A673 (cell line): ENCODE data around the gene CYP19A1.

ENCODE experiments used
- EZH2 ChIP-seq: fragments of 200-600 bp; sonication (generic); IDR thresholded peaks from 2 replicates; pipeline ENCODE4 v1.6.1; 2017; ENCODE audit warnings: borderline replicate concordance, low read depth, mild to moderate bottlenecking, mixed read lengths, antibody characterized with exemption, low read length; ENCODE audit not compliant: poor library complexity, severe bottlenecking
- TF ChIP-seq, protein P1 (sequence below): fragments of 300-800, 200-600 bp; sonication (generic); conservative IDR thresholded peaks from 2 replicates; pipeline ENCODE4 v1.5.1; 2017; ENCODE audit warnings: low read depth, mild to moderate bottlenecking, antibody characterized with exemption, low read length, moderate library complexity, mixed read lengths

DNA sequence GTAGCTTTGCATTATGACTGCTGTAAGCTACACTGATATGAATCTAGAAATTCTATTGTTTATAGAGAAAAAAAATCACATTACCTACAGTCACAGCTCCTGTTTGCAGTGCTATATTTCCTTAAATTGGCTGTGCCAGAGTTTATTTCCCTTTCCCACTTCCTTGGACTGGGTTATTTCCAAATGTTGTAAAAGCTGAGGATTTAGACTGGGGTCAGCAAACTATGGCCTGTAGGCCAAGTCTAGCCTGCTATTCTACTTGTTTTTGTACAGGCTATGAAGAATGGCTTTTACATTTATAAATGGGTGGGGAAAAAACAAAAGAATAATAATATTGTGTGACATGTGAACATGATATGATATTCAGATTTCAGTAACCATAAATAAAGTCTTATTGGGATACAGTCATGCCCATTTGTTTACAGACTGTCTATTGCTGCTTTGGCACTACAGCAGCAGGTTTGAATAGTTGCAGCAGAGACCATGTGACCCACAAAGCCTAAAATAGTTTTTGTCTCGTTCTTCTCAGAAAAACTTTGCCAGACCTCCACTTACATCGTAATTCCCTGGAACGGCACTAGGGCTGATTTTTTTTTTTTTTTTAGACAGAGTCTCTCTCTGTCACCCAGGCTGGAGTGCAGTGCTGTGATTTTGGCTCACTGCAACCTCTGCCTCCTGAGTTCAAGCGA, 10.9 kb upstream of the CYP19A1 start:
- no peak for TF ChIP-seq EZH2
- TF ChIP-seq, protein P1, sequence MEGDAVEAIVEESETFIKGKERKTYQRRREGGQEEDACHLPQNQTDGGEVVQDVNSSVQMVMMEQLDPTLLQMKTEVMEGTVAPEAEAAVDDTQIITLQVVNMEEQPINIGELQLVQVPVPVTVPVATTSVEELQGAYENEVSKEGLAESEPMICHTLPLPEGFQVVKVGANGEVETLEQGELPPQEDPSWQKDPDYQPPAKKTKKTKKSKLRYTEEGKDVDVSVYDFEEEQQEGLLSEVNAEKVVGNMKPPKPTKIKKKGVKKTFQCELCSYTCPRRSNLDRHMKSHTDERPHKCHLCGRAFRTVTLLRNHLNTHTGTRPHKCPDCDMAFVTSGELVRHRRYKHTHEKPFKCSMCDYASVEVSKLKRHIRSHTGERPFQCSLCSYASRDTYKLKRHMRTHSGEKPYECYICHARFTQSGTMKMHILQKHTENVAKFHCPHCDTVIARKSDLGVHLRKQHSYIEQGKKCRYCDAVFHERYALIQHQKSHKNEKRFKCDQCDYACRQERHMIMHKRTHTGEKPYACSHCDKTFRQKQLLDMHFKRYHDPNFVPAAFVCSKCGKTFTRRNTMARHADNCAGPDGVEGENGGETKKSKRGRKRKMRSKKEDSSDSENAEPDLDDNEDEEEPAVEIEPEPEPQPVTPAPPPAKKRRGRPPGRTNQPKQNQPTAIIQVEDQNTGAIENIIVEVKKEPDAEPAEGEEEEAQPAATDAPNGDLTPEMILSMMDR = no peak
